ENCODE measurements around the gene MCM7.

- TF ChIP-seq CTCF (conservative IDR thresholded peaks at IDR 0.05; ENCODE audit: low read depth, low read length) (no peak), POLR2A (IDR thresholded peaks at IDR 0.05; ENCODE audit: low read depth, low read length) (no peak), ELK1 (IDR thresholded peaks at IDR 0.05; ENCODE audit: borderline replicate concordance, low read depth, low read length) (no peak), FOS (IDR thresholded peaks at IDR 0.05; ENCODE audit: low read depth, low read length) (no peak), CEBPB (IDR thresholded peaks at IDR 0.05; ENCODE audit: low read depth, low read length) (no peak), RAD21 (IDR thresholded peaks at IDR 0.05; ENCODE audit: low read length) (no peak), RCOR1 (IDR thresholded peaks at IDR 0.05; ENCODE audit: insufficient replicate concordance, low read length) (no peak), SMC3 (IDR thresholded peaks at IDR 0.05; ENCODE audit: low read depth, low read length) (no peak), CHD1 (IDR thresholded peaks at IDR 0.05; ENCODE audit: low read depth, low read length) (no peak)
These were observed 37.8 kb downstream of the MCM7 start for GRCh38 chr7:100063376-100063775.
